NCI-H774 (cell line): Measurements from ENCODE around the gene MCFD2.

ENCODE experiments used
- DNase-seq: peaks from one replicate; lab custom pipeline; 2025; lab: John Stamatoyannopoulos, UW

MCFD2 gene

GRCh38 chr2:46873604-46874068 is 42.0 kb downstream of the MCFD2 start:
- no peak for DNase-seq

GRCh38 chr2:46872902-46873603 is 42.6 kb downstream of the MCFD2 start:
- DNase-seq: no peak

GRCh38 chr2:46871976-46872381 is 43.6 kb downstream of the MCFD2 start:
- no peak for DNase-seq

- no peak for DNase-seq
Measured at GRCh38 chr2:46870051-46870839, 45.4 kb downstream of the MCFD2 start.

- DNase-seq: no peak
Measured at GRCh38 chr2:46869621-46870020, 46.0 kb downstream of the MCFD2 start.

GRCh38 chr2:46866770-46867246 is 48.8 kb downstream of the MCFD2 start:
- no peak for DNase-seq

GRCh38 chr2:46865181-46865970 is 50.2 kb downstream of the MCFD2 start:
- no peak for DNase-seq

GRCh38 chr2:46863882-46864281 is 51.7 kb downstream of the MCFD2 start:
- no peak for DNase-seq

- no peak for DNase-seq
Measured at GRCh38 chr2:46862514-46862913, 53.1 kb downstream of the MCFD2 start.

GRCh38 chr2:46861916-46862315 is 53.7 kb downstream of the MCFD2 start:
- no peak for DNase-seq

GRCh38 chr2:46859482-46859881 is 56.1 kb downstream of the MCFD2 start:
- DNase-seq: no peak

- DNase-seq: no peak
Measured at GRCh38 chr2:46858702-46859090, 56.9 kb downstream of the MCFD2 start.

- DNase-seq: no peak
Measured at GRCh38 chr2:46857871-46858701, 57.5 kb downstream of the MCFD2 start.

- DNase-seq: no peak
Measured at GRCh38 chr2:46856336-46856735, 59.3 kb downstream of the MCFD2 start.

GRCh38 chr2:46855805-46856204 is 59.8 kb downstream of the MCFD2 start:
- no peak for DNase-seq

GRCh38 chr2:46854260-46854659 is 61.3 kb downstream of the MCFD2 start:
- DNase-seq: no peak

GRCh38 chr2:46852598-46852997 is 63.0 kb downstream of the MCFD2 start:
- no peak for DNase-seq

GRCh38 chr2:46852124-46852523 is 63.5 kb downstream of the MCFD2 start:
- DNase-seq: no peak
